ENCODE results near the gene ADGRG4. TPM values are rescaled to one million over a fixed set of nuclear protein-coding genes. Genes with fewer than 3 reads are reported as not detected.

Gene ADGRG4
- polyA plus RNA-seq, 3 donors from 2014 or later: not detected

Other genes starting within 250 kb of the ADGRG4 start
- gene FHL1, start 153.4 kb upstream of the ADGRG4 start, polyA plus RNA-seq: 10 to 100 TPM; 11.1 to 24.0 (median 17.6) TPM
- 1 to 10 TPM in 2 of 3 donors, under 1 TPM in 1; 0.12 to 4.2 (median 2.7) TPM for gene MAP7D3, start 49.6 kb upstream of the ADGRG4 start, polyA plus RNA-seq
- gene BRS3, start 187.0 kb downstream of the ADGRG4 start, polyA plus RNA-seq: not detected
- 10 to 100 TPM; 32.7 to 59.3 (median 39.6) TPM for gene HTATSF1, start 196.6 kb downstream of the ADGRG4 start, polyA plus RNA-seq
- gene VGLL1, start 231.3 kb downstream of the ADGRG4 start, polyA plus RNA-seq: not detected